ENCODE data around the gene PLCH2.

- TF ChIP-seq POLR2A (IDR thresholded peaks at IDR 0.05) (no peak), CTCF (IDR thresholded peaks at IDR 0.05) (no peak), EP300 (IDR thresholded peaks at IDR 0.05) (no peak)
These were observed 21.8 kb downstream of the PLCH2 start for GRCh38 chr1:2497891-2498290.
